ENCODE measurements around the gene IKZF5. TPM values are rescaled to one million over a fixed set of nuclear protein-coding genes. Genes with fewer than 3 reads are reported as not detected.

Gene IKZF5
- total and polyA plus RNA-seq, 9 of the 15 experiments (the other 6 are each of a cell fraction or from before 2014, with no cell fraction given), result 3.8 to 19.6 (median 12.4) TPM

DNA sequence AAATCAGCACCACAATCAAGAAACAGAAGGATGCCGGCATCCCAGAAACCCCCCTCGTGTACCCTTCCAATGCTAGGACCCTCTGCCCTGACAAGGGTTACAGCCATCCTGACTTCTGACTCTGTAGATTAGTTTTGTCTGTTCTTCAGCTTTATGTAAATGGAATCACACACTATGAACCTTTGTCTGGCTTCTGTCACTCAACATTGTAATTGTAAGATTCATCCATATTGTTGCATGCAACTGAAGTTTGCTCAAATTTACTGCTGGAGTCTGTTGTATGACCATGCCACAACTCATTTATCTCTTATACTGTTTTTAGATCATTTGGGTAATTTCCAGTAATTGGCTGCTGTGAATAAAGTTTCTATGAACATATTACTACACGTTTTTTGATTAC is 8.4 kb downstream of the IKZF5 start (continued):
- TF ChIP-seq, protein P1, sequence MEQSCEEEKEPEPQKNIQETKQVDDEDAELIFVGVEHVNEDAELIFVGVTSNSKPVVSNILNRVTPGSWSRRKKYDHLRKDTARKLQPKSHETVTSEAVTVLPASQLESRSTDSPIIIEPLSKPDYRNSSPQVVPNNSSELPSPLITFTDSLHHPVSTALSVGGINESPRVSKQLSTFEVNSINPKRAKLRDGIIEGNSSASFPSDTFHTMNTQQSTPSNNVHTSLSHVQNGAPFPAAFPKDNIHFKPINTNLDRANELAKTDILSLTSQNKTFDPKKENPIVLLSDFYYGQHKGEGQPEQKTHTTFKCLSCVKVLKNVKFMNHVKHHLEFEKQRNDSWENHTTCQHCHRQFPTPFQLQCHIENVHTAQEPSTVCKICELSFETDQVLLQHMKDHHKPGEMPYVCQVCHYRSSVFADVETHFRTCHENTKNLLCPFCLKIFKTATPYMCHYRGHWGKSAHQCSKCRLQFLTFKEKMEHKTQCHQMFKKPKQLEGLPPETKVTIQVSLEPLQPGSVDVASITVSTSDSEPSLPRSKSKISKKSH (CRISPR knock-in tag; IDR thresholded peaks at IDR 0.05), result no peak
- TF ChIP-seq, protein P2, sequence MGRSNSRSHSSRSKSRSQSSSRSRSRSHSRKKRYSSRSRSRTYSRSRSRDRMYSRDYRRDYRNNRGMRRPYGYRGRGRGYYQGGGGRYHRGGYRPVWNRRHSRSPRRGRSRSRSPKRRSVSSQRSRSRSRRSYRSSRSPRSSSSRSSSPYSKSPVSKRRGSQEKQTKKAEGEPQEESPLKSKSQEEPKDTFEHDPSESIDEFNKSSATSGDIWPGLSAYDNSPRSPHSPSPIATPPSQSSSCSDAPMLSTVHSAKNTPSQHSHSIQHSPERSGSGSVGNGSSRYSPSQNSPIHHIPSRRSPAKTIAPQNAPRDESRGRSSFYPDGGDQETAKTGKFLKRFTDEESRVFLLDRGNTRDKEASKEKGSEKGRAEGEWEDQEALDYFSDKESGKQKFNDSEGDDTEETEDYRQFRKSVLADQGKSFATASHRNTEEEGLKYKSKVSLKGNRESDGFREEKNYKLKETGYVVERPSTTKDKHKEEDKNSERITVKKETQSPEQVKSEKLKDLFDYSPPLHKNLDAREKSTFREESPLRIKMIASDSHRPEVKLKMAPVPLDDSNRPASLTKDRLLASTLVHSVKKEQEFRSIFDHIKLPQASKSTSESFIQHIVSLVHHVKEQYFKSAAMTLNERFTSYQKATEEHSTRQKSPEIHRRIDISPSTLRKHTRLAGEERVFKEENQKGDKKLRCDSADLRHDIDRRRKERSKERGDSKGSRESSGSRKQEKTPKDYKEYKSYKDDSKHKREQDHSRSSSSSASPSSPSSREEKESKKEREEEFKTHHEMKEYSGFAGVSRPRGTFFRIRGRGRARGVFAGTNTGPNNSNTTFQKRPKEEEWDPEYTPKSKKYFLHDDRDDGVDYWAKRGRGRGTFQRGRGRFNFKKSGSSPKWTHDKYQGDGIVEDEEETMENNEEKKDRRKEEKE (IDR thresholded peaks at IDR 0.05; ENCODE audit: borderline replicate concordance in 1 of 2, control insufficient read depth in 1 of 2, low read depth in 2 of 2, low read length in 1 of 2), result no peak
- no peak for TF ChIP-seq KAT7 (CRISPR knock-in tag; IDR thresholded peaks at IDR 0.05; ENCODE audit: borderline replicate concordance)
- no peak for TF ChIP-seq SMAD4 (CRISPR knock-in tag; conservative IDR thresholded peaks at IDR 0.05)
- TF ChIP-seq SREBF2 (CRISPR knock-in tag; IDR thresholded peaks at IDR 0.05), result no peak

DNA sequence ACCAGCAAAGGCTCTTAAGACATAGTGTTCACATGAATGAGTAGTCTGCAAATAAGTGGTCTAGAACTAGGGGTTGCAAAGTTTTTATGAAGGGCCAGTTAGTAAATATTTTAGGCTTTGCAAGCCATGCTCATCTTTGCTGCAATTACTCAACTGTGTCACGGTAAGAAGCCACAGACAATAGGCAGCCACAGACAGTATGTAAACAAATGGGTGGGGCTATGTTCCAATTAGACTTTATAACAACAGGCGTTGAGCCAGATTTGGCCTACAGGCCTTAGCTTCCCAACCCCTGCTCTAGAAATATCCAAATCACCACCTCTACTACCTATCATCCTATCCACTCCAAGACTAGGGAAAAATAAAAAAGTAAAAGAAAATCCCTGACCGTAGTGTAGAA is 9.2 kb downstream of the IKZF5 start:
- no TSS peak for BruUV-seq (replicated peaks)
- no peaks in the 10 kb centered on the region for H3K9me3 ChIP-seq (replicated peaks; ENCODE audit: control insufficient read depth, insufficient read depth, low read depth, low read length)
- 62% methylated on average over 3 of the region's 3 CpGs for WGBS (ENCODE audit: insufficient coverage, low coverage, missing lambda C conversion rate)
- FAIRE-seq, result no peak
- intact Hi-C loops (cut with micrococcal nuclease) (no loop called here), in situ Hi-C loops (cut with MboI) (no loop called here)
- H3K27me3 ChIP-seq (ENCODE audit: control insufficient read depth in 2 of 2, insufficient read depth in 2 of 2, low read length in 2 of 2), result no peaks in the 10 kb centered on the region
- H3K36me3 ChIP-seq (ENCODE audit: control insufficient read depth, insufficient read depth, low read length), result peaks cover 43% of the 10 kb centered on the region
- no peak overlapping the region for H3K4me3 ChIP-seq
- H3K79me2 ChIP-seq (ENCODE audit: control insufficient read depth, insufficient read depth, low read length), result peaks cover 47% of the 10 kb centered on the region
- H3K9me1 ChIP-seq (ENCODE audit: control insufficient read depth, insufficient read depth, low read length), result no peaks in the 10 kb centered on the region
- no peaks in the 10 kb centered on the region for H4K20me1 ChIP-seq (replicated peaks; ENCODE audit: control insufficient read depth, insufficient read depth, low read length)
- H3K4me2 ChIP-seq (ENCODE audit: insufficient read depth, low read length), result no peak overlapping the region
- no peak overlapping the region for H3K27ac ChIP-seq (ENCODE audit: extremely low read depth, low read depth, low read length)
- no peak overlapping the region for H2AFZ ChIP-seq (ENCODE audit: low read depth, low read length)
- ATAC-seq, result no peak
- peaks cover 0 to 3% of the 10 kb centered on the region in 2 experiments; a peak in 2 of 5 replicates for H3K4me1 ChIP-seq (replicated peaks in 1 of 2; ENCODE audit: control insufficient read depth in 2 of 2, insufficient read depth in 2 of 2, low read length in 2 of 2)
- DNase-seq (ENCODE audit: extremely low read depth in 1 of 4, low spot score in 3 of 4), result no peak
- H3K9ac ChIP-seq (ENCODE audit: insufficient read depth in 1 of 2, low read depth in 2 of 2, low read length in 2 of 2), result no peak overlapping the region
- CTCF ChIA-PET (ENCODE audit: low intra/inter-chr PET ratio), result no interaction called here
- POLR2A ChIA-PET, result interaction anchor here (1.3 to 1.9 kb wide), 3 partner anchors 8 to 14 kb away, joined by 3 to 9 read pairs (median 7); partner anchors contain the start of gene ACADSB
- TF ChIP-seq, protein P3, sequence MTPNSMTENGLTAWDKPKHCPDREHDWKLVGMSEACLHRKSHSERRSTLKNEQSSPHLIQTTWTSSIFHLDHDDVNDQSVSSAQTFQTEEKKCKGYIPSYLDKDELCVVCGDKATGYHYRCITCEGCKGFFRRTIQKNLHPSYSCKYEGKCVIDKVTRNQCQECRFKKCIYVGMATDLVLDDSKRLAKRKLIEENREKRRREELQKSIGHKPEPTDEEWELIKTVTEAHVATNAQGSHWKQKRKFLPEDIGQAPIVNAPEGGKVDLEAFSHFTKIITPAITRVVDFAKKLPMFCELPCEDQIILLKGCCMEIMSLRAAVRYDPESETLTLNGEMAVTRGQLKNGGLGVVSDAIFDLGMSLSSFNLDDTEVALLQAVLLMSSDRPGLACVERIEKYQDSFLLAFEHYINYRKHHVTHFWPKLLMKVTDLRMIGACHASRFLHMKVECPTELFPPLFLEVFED (CRISPR knock-in tag; conservative IDR thresholded peaks at IDR 0.05), result no peak
- no peak for TF ChIP-seq HMG20B (CRISPR knock-in tag; IDR thresholded peaks at IDR 0.05)
- no peak for TF ChIP-seq HCFC1 (IDR thresholded peaks at IDR 0.05; ENCODE audit: low read depth, low read length)
- TF ChIP-seq, protein P4, sequence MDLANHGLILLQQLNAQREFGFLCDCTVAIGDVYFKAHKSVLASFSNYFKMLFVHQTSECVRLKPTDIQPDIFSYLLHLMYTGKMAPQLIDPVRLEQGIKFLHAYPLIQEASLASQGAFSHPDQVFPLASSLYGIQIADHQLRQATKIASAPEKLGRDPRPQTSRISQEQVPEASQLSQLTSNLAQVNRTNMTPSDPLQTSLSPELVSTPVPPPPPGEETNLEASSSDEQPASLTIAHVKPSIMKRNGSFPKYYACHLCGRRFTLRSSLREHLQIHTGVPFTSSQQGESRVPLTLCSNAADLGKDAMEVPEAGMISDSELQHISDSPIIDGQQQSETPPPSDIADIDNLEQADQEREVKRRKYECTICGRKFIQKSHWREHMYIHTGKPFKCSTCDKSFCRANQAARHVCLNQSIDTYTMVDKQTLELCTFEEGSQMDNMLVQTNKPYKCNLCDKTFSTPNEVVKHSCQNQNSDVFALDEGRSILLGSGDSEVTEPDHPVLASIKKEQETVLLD (IDR thresholded peaks at IDR 0.05), result no peak
- TF ChIP-seq, protein P5, sequence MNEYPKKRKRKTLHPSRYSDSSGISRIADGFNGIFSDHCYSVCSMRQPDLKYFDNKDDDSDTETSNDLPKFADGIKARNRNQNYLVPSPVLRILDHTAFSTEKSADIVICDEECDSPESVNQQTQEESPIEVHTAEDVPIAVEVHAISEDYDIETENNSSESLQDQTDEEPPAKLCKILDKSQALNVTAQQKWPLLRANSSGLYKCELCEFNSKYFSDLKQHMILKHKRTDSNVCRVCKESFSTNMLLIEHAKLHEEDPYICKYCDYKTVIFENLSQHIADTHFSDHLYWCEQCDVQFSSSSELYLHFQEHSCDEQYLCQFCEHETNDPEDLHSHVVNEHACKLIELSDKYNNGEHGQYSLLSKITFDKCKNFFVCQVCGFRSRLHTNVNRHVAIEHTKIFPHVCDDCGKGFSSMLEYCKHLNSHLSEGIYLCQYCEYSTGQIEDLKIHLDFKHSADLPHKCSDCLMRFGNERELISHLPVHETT (CRISPR knock-in tag; conservative IDR thresholded peaks at IDR 0.05 in 1 of 2, IDR thresholded peaks at IDR 0.05 in 1 of 2), result no peak
- no peak for TF ChIP-seq GTF2F1 (IDR thresholded peaks at IDR 0.05; ENCODE audit: low read depth, low read length)

All from K562 (cell line).